GM12865 (cell line): ENCODE data around the gene TBC1D4.

Experiments used
- DNase-seq: peaks from one replicate; pipeline ENCODE4 v3.0.0; 2010; ENCODE audit warnings: low read depth
- H3K4me3 ChIP-seq: 2 replicates; pipeline ENCODE4 v1.5.1; 2011; ENCODE audit warnings: mild to moderate bottlenecking, low read depth, low read length, control low read depth
- CTCF ChIP-seq: IDR thresholded peaks from 2 replicates; pipeline ENCODE4 v1.5.1; 2011; ENCODE audit warnings: low read length, control low read depth, low read depth, inconsistent platforms; ENCODE audit not compliant: insufficient read depth; ENCODE audit errors: missing control alignments

The TBC1D4 gene

GRCh38 chr13:75329723-75330122 lies 152.2 kb downstream of the TBC1D4 start:
- DNase-seq = no peak
- no peak for TF ChIP-seq CTCF

GRCh38 chr13:75329097-75329496 lies 152.9 kb downstream of the TBC1D4 start:
- no peak overlapping the region for H3K4me3 ChIP-seq
- DNase-seq = no peak
- TF ChIP-seq CTCF = no peak

More at GRCh38 chr13:75329723-75330122, 152.2 kb downstream of the TBC1D4 start:
- no peak overlapping the region for H3K4me3 ChIP-seq

- H3K4me3 ChIP-seq = peak overlapping the region; percentile 66; the same call in 1 of the 2 replicates
- no peak for DNase-seq
- TF ChIP-seq CTCF = no peak
Measured at GRCh38 chr13:75327135-75327510, 154.8 kb downstream of the TBC1D4 start.

GRCh38 chr13:75326173-75327134 lies 155.5 kb downstream of the TBC1D4 start:
- no peak for TF ChIP-seq CTCF
- peak; percentile 79 for DNase-seq
- peak overlapping the region; percentile 66 for H3K4me3 ChIP-seq

DNA sequence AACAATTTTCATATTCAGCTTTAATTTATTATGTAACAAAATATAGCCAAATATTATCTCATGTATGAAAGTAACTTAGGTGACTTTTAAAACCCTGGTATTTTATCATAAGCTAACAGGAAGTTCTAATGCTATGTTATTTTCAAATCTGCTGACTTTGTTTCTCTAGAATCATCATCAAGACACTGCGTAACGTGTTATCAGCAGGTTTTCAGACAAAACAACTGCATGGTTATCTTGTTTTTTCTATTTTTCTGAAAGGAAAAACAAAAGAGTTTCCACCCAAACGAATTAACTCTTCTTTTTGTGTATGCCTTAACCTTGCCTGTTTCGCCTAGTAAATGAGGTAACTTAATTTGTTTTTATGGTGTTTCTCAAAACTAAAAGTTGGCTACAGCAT lies 156.3 kb downstream of the TBC1D4 start:
- TF ChIP-seq CTCF = no peak
- no peak for DNase-seq
- H3K4me3 ChIP-seq = peak overlapping the region; percentile 66

GRCh38 chr13:75324413-75324940 lies 157.5 kb downstream of the TBC1D4 start:
- TF ChIP-seq CTCF = no peak
- DNase-seq = no peak
- peak overlapping the region; percentile 66 for H3K4me3 ChIP-seq
